Osteocyte (in vitro differentiated cells): Measurements from ENCODE around the gene ARHGAP19. TPM values are rescaled to one million over a fixed set of nuclear protein-coding genes. Genes with fewer than 3 reads are reported as not detected.
"Not testable (repeated sequence)": the region's sequence is repeated elsewhere in the genome, so short reads cannot be mapped to it uniquely, and the experiment has no call there.

Source experiments
- DNase-seq: peaks from one replicate; pipeline ENCODE4 v3.0.0; 2021; ENCODE audit warnings: mixed read lengths; ENCODE audit not compliant: unreplicated experiment; ENCODE audit errors: extremely low spot score
- H3K27ac Mint-ChIP-seq: one replicate; pipeline ENCODE4 v1.8.0; 2021; ENCODE audit warnings: mild to moderate bottlenecking, mixed read lengths; ENCODE audit not compliant: unreplicated experiment
- H3K27me3 Mint-ChIP-seq: one replicate; pipeline ENCODE4 v1.8.0; 2021; ENCODE audit warnings: mixed read lengths; ENCODE audit not compliant: unreplicated experiment
- H3K36me3 Mint-ChIP-seq: one replicate; pipeline ENCODE4 v1.8.0; 2021; ENCODE audit warnings: mixed read lengths; ENCODE audit not compliant: unreplicated experiment
- H3K4me1 Mint-ChIP-seq: one replicate; pipeline ENCODE4 v1.8.0; 2021; ENCODE audit warnings: mixed read lengths; ENCODE audit not compliant: unreplicated experiment
- H3K4me3 Mint-ChIP-seq: one replicate; pipeline ENCODE4 v1.8.0; 2021; ENCODE audit warnings: mild to moderate bottlenecking, moderate library complexity, mixed read lengths; ENCODE audit not compliant: unreplicated experiment
- H3K9me3 Mint-ChIP-seq: one replicate; pipeline ENCODE4 v1.8.0; 2021; ENCODE audit warnings: mixed read lengths; ENCODE audit not compliant: unreplicated experiment
- CTCF ChIP-seq: fragments of 200-600 bp; sonication (generic); IDR thresholded peaks from 2 replicates; pipeline ENCODE4 v1.5.0; 2021; ENCODE audit warnings: antibody characterized with exemption, mild to moderate bottlenecking, moderate library complexity
- total RNA-seq: library from RNA; stranded (reverse); gene quantifications from 2 replicates; pipeline ENCODE4 v1.2.1, GENCODE V29; 2021

The ARHGAP19 gene
- total RNA-seq, 1 donor from 2014 or later, result 5.5 TPM

- no peak for TF ChIP-seq CTCF
- Mint-ChIP-seq H3K4me1 (peaks cover 10% of the 10 kb centered on the region), H3K9me3 (peaks cover 3% of the 10 kb centered on the region), H3K36me3 (no peaks in the 10 kb centered on the region), H3K4me3 (no peak overlapping the region), H3K27me3 (no peaks in the 10 kb centered on the region), H3K27ac (no peak overlapping the region)
- DNase-seq, result no peak
Measured at GRCh38 chr10:97273700-97274099, 18.7 kb downstream of the ARHGAP19 start.

- TF ChIP-seq CTCF, result no peak
- H3K4me3 Mint-ChIP-seq, result no peak overlapping the region
- H3K36me3 Mint-ChIP-seq, result no peaks in the 10 kb centered on the region
- H3K27me3 Mint-ChIP-seq, result no peaks in the 10 kb centered on the region
- H3K9me3 Mint-ChIP-seq, result peaks cover 3% of the 10 kb centered on the region
- H3K4me1 Mint-ChIP-seq, result no peaks in the 10 kb centered on the region
- no peak for DNase-seq
- H3K27ac Mint-ChIP-seq, result no peak overlapping the region
Measured at GRCh38 chr10:97270523-97271154, 21.8 kb downstream of the ARHGAP19 start.

- no peak for TF ChIP-seq CTCF
- no peak overlapping the region for H3K4me3 Mint-ChIP-seq
- H3K27me3 Mint-ChIP-seq, result no peaks in the 10 kb centered on the region
- no peaks in the 10 kb centered on the region for H3K4me1 Mint-ChIP-seq
- DNase-seq, result no peak
- H3K27ac Mint-ChIP-seq, result no peak overlapping the region
- peaks cover 3% of the 10 kb centered on the region for H3K9me3 Mint-ChIP-seq
- peaks cover 5% of the 10 kb centered on the region for H3K36me3 Mint-ChIP-seq
Measured at GRCh38 chr10:97267671-97268070, 24.8 kb downstream of the ARHGAP19 start.

GRCh38 chr10:97265095-97265494 lies 27.3 kb downstream of the ARHGAP19 start:
- not testable (repeated sequence) for H3K4me1 Mint-ChIP-seq, H3K36me3 Mint-ChIP-seq, H3K9me3 Mint-ChIP-seq, H3K4me3 Mint-ChIP-seq, H3K27ac Mint-ChIP-seq, H3K27me3 Mint-ChIP-seq, DNase-seq

- Mint-ChIP-seq H3K27me3 (no peaks in the 10 kb centered on the region), H3K4me3 (no peak overlapping the region), H3K36me3 (peaks cover 5% of the 10 kb centered on the region), H3K9me3 (no peaks in the 10 kb centered on the region), H3K4me1 (peaks cover 4% of the 10 kb centered on the region), H3K27ac (no peak overlapping the region)
- DNase-seq, result no peak
- TF ChIP-seq CTCF, result no peak
Measured at GRCh38 chr10:97263971-97264370, 28.5 kb downstream of the ARHGAP19 start.

GRCh38 chr10:97261656-97262055 lies 30.8 kb downstream of the ARHGAP19 start:
- Mint-ChIP-seq H3K4me3 (no peak overlapping the region), H3K9me3 (no peaks in the 10 kb centered on the region), H3K36me3 (peaks cover 5% of the 10 kb centered on the region), H3K27me3 (no peaks in the 10 kb centered on the region), H3K4me1 (peaks cover 4% of the 10 kb centered on the region), H3K27ac (no peak overlapping the region)
- TF ChIP-seq CTCF, result no peak
- no peak for DNase-seq
